Measurements from ENCODE around the gene PTPRQ.
"Not testable (repeated sequence)": the region's sequence is repeated elsewhere in the genome, so short reads cannot be mapped to it uniquely, and the experiment has no call there.

PTPRQ gene

GRCh38 chr12:80648881-80649280 lies 204.8 kb downstream of the PTPRQ start:
- no peak for DNase-seq

- no peak for DNase-seq
Observed at GRCh38 chr12:80655751-80656150, 211.7 kb downstream of the PTPRQ start.

GRCh38 chr12:80659512-80660063 lies 215.6 kb downstream of the PTPRQ start:
- no peak for DNase-seq

GRCh38 chr12:80662586-80662985 lies 218.6 kb downstream of the PTPRQ start:
- no peak for DNase-seq

GRCh38 chr12:80670214-80670613 lies 226.2 kb downstream of the PTPRQ start:
- no peak for DNase-seq

- DNase-seq, result not testable (repeated sequence)
Observed at GRCh38 chr12:80676042-80676636, 232.1 kb downstream of the PTPRQ start.

- no peak for DNase-seq
Observed at GRCh38 chr12:80676856-80677255, 232.8 kb downstream of the PTPRQ start.

GRCh38 chr12:80677994-80678393 lies 234.0 kb downstream of the PTPRQ start:
- DNase-seq, result no peak

GRCh38 chr12:80679346-80680131 lies 235.5 kb downstream of the PTPRQ start:
- DNase-seq, result no peak

- no peak for DNase-seq
Observed at GRCh38 chr12:80681287-80681686, 237.3 kb downstream of the PTPRQ start.

- DNase-seq, result no peak
Observed at GRCh38 chr12:80681786-80682185, 237.8 kb downstream of the PTPRQ start.

GRCh38 chr12:80684077-80684495 lies 240.1 kb downstream of the PTPRQ start:
- no peak for DNase-seq

GRCh38 chr12:80690090-80690489 lies 246.1 kb downstream of the PTPRQ start:
- no peak for DNase-seq

- DNase-seq, result no peak
Observed at GRCh38 chr12:80690513-80690912, 246.5 kb downstream of the PTPRQ start.

- DNase-seq, result no peak
Observed at GRCh38 chr12:80692114-80692513, 248.1 kb downstream of the PTPRQ start.

GRCh38 chr12:80697270-80697887 lies 253.3 kb downstream of the PTPRQ start:
- no peak for DNase-seq

- DNase-seq, result no peak
Observed at GRCh38 chr12:80698256-80698655, 254.2 kb downstream of the PTPRQ start.

- DNase-seq, result no peak
Observed at GRCh38 chr12:80698847-80699542, 255.0 kb downstream of the PTPRQ start.

- no peak for DNase-seq
Observed at GRCh38 chr12:80700327-80700726, 256.3 kb downstream of the PTPRQ start.

GRCh38 chr12:80701388-80701787 lies 257.4 kb downstream of the PTPRQ start:
- no peak for DNase-seq

- no peak for DNase-seq
Observed at GRCh38 chr12:80702889-80703805, 259.1 kb downstream of the PTPRQ start.

- no peak for DNase-seq
Observed at GRCh38 chr12:80704420-80704819, 260.4 kb downstream of the PTPRQ start.

Measured in NCI-H2029 treated with DMSO at 0.1 percent for 48 hours (cell line).